Fibroblast of lung (primary cell): Measurements from ENCODE around the gene MAD2L1BP.

Source experiments
- CTCF ChIP-seq, 2 donors: IDR thresholded peaks in 1 of 2; conservative IDR thresholded peaks in 1 of 2; 1 replicate in 1 of 2; 2 replicates in 1 of 2; pipeline ENCODE4 v1.5.1; 2011 to 2012; ENCODE audit warnings: low read length in 2 of 2, control low read depth in 1 of 2, inconsistent platforms in 1 of 2, low read depth in 1 of 2, mild to moderate bottlenecking in 1 of 2
- EZH2 ChIP-seq: IDR thresholded peaks from 2 replicates; pipeline ENCODE4 v1.5.1; 2012; ENCODE audit warnings: low read length, control low read depth, mild to moderate bottlenecking; ENCODE audit errors: missing control alignments

GRCh38 chr6:43671011-43671800 is 35.6 kb downstream of the MAD2L1BP start:
- TF ChIP-seq CTCF (conservative IDR thresholded peaks at IDR 0.05 in 1 of 2, IDR thresholded peaks at IDR 0.05 in 1 of 2; ENCODE audit: low read depth in 1 of 2, low read length in 2 of 2): no peak
- TF ChIP-seq EZH2: no peak
